ENCODE data around the gene RPL23. TPM values are rescaled to one million over a fixed set of nuclear protein-coding genes. Genes with fewer than 3 reads are reported as not detected.

RPL23 gene
- total and polyA plus RNA-seq, 10 of the 15 experiments (the other 5 are each of a cell fraction or from before 2014, with no cell fraction given), result 2,200 to 4,821 (median 3,043) TPM

DNA sequence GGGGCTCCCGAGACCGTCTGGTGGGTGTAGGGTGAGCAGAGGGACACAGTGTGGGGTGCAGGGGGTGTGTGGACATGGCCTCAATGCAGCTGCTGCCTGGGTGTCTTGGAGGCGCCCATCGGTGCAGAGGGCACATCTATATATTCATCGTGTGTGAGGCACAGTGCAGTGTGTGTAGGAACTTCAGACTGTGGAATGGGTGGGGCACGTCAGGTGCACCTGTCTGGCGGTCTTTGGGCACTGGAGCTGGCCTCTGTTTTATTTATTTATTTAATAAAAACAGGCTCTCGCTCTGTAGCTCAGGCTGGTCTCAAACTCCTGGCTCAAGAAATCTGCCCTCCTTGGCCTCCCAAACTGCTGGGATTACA, 33.1 kb upstream of the RPL23 start:
- Histone ChIP-seq H2AFZ (ENCODE audit: control insufficient read depth, low read depth, low read length) (no peak overlapping the region), H3K27ac (ENCODE audit: control insufficient read depth, insufficient read depth) (no peak overlapping the region), H3K4me1 (ENCODE audit: control insufficient read depth, insufficient read depth, low read length) (peaks cover 19% of the 10 kb centered on the region), H3K4me2 (ENCODE audit: control insufficient read depth, insufficient read depth) (no peak overlapping the region), H3K79me2 (ENCODE audit: control insufficient read depth, insufficient read depth, low read length) (peaks cover 28% of the 10 kb centered on the region), H3K4me3 (no peak overlapping the region), H4K20me1 (ENCODE audit: control insufficient read depth, insufficient read depth) (peaks cover 5% of the 10 kb centered on the region; the same call in 1 of the 2 replicates), H3K9me3 (replicated peaks; ENCODE audit: control insufficient read depth, insufficient read depth, low read length) (no peaks in the 10 kb centered on the region), H3K27me3 (replicated peaks in 1 of 2; ENCODE audit: control insufficient read depth in 2 of 2, insufficient read depth in 2 of 2, low read length in 1 of 2) (no peaks in the 10 kb centered on the region), H3K36me3 (ENCODE audit: control insufficient read depth in 2 of 2, insufficient read depth in 2 of 2, low read length in 1 of 2) (peaks cover 33 to 39% of the 10 kb centered on the region in 2 experiments), H3K9ac (ENCODE audit: control insufficient read depth, insufficient read depth, low read length) (no peak overlapping the region)
- ATAC-seq (no peak), FAIRE-seq (no peak), DNase-seq (ENCODE audit: low read depth, low spot score) (no peak)
- SMC1A ChIA-PET (ENCODE audit: uncharacterized antibody, unreplicated experiment), result interaction anchor here (1.6 kb wide), 1 partner anchor 10 kb away, joined by 5 read pairs; no protein-coding TSS in a partner anchor
- POLR2A ChIA-PET, result no interaction called here
- BruUV-seq (replicated peaks), result no TSS peak
- TF ChIP-seq ZNF217 (IDR thresholded peaks at IDR 0.05) (no peak), ZBED1 (IDR thresholded peaks at IDR 0.05; ENCODE audit: borderline replicate concordance) (no peak), MYC (IDR thresholded peaks at IDR 0.05; ENCODE audit: insufficient read depth, insufficient read length, insufficient replicate concordance, low read length, severe bottlenecking) (no peak), ZZZ3 (IDR thresholded peaks at IDR 0.05; ENCODE audit: control insufficient read depth, insufficient read length, low read depth) (no peak), SMC3 (IDR thresholded peaks at IDR 0.05; ENCODE audit: borderline replicate concordance, low read length) (no peak), CBX3 (IDR thresholded peaks at IDR 0.05; ENCODE audit: borderline replicate concordance, low read depth) (no peak), FOS (IDR thresholded peaks at IDR 0.05; ENCODE audit: borderline replicate concordance, extremely low read depth, insufficient read length) (no peak), NFXL1 (IDR thresholded peaks at IDR 0.05; ENCODE audit: borderline replicate concordance) (no peak)
- RAD21 ChIA-PET (ENCODE audit: unreplicated experiment), result interaction anchor here (1.4 kb wide), 1 partner anchor 12 kb away, joined by 3 read pairs; no protein-coding TSS in a partner anchor
- intact Hi-C loops (cut with micrococcal nuclease; ENCODE audit: unreplicated experiment), result no loop called here
- WGBS (ENCODE audit: insufficient coverage, insufficient replicate concordance, low lambda C conversion rate, missing lambda C conversion rate), result 92% methylated on average over 8 of the region's 8 CpGs
- CTCF ChIA-PET, result interaction anchor here (0.9 to 2.1 kb wide), 2 partner anchors 11 to 15 kb away, joined by 3 to 12 read pairs; no protein-coding TSS in a partner anchor
- in situ Hi-C loops (cut with MboI), result no loop called here

All from GM12878 (cell line).